OCI-LY3 (cell line): ENCODE results near the gene ANKRD13D.

Source experiments
- H2AFZ ChIP-seq: fragments of 200-600, 300-600 bp; shearing (Covaris generic); 2 replicates; pipeline ENCODE4 v1.6.0; 2014; ENCODE audit warnings: antibody characterized with exemption, low read depth, low read length
- H3K27ac ChIP-seq: fragments of 200-600, 300-600 bp; sonication (generic); 2 replicates; pipeline ENCODE4 v1.5.1; 2014; ENCODE audit warnings: mild to moderate bottlenecking, low read length, moderate library complexity, mixed read lengths
- H3K27me3 ChIP-seq: fragments of 200-600, 300-600 bp; sonication (generic); 2 replicates; pipeline ENCODE4 v1.6.1; 2014; ENCODE audit warnings: low read depth, low read length, mixed read lengths
- H3K36me3 ChIP-seq: fragments of 200-600, 300-600 bp; sonication (generic); replicated peaks from 2 replicates; pipeline ENCODE3; 2014; ENCODE audit warnings: low read depth, low read length, mixed read lengths
- H3K4me1 ChIP-seq: fragments of 300-600, 200-600 bp; sonication (generic); 2 replicates; pipeline ENCODE4 v1.6.1; 2014; ENCODE audit warnings: low read length, mixed read lengths
- H3K4me2 ChIP-seq: fragments of 200-600, 300-600 bp; sonication (generic); 2 replicates; pipeline ENCODE4 v1.6.1; 2014; ENCODE audit warnings: low read length, mixed read lengths
- H3K4me3 ChIP-seq: fragments of 300-600, 200-600 bp; sonication (generic); 2 replicates; pipeline ENCODE4 v1.5.1; 2014; ENCODE audit warnings: antibody characterized with exemption, mild to moderate bottlenecking, low read length, moderate library complexity
- H3K79me2 ChIP-seq: fragments of 300-600, 200-600 bp; shearing (Covaris generic); 2 replicates; pipeline ENCODE4 v1.6.1; 2014; ENCODE audit warnings: mild to moderate bottlenecking, low read length, mixed read lengths
- H3K9ac ChIP-seq: fragments of 300-600, 200-600 bp; shearing (Covaris generic); 2 replicates; pipeline ENCODE4 v1.6.0; 2014; ENCODE audit warnings: mild to moderate bottlenecking, low read length, moderate library complexity
- H3K9me3 ChIP-seq: fragments of 200-600, 300-600 bp; shearing (Covaris generic); 2 replicates; pipeline ENCODE4 v1.6.1; 2014; ENCODE audit warnings: low read length, mixed read lengths; ENCODE audit not compliant: insufficient read depth
- H4K20me1 ChIP-seq: fragments of 200-600, 300-600 bp; sonication (generic); 2 replicates; pipeline ENCODE4 v1.6.1; 2016; ENCODE audit warnings: low read length, mixed read lengths; ENCODE audit not compliant: insufficient read depth
- CTCF ChIP-seq: fragments of 200-600, 300-600 bp; sonication (generic); IDR thresholded peaks from 2 replicates; pipeline ENCODE4 v1.5.1; 2014; ENCODE audit warnings: antibody characterized with exemption, low read length, low read depth
- EZH2phosphoT487 ChIP-seq: fragments of 200-600 bp; shearing (Covaris generic); IDR thresholded peaks from 2 replicates; pipeline ENCODE4 v1.6.1; 2018; ENCODE audit warnings: antibody characterized with exemption, mixed run types, low read depth

ANKRD13D gene

GRCh38 chr11:67301313-67301921 lies 12.3 kb downstream of the ANKRD13D start:
- Histone ChIP-seq H3K4me2 (no peak overlapping the region), H4K20me1 (no peaks in the 10 kb centered on the region), H3K9me3 (no peaks in the 10 kb centered on the region), H3K4me1 (no peaks in the 10 kb centered on the region), H3K27me3 (no peaks in the 10 kb centered on the region), H3K79me2 (no peaks in the 10 kb centered on the region), H3K4me3 (no peak overlapping the region), H2AFZ (no peak overlapping the region), H3K27ac (no peak overlapping the region), H3K36me3 (peaks cover 41% of the 10 kb centered on the region), H3K9ac (no peak overlapping the region)
- no peak for TF ChIP-seq CTCF

- Histone ChIP-seq H3K79me2 (no peaks in the 10 kb centered on the region), H3K27me3 (no peaks in the 10 kb centered on the region), H2AFZ (no peak overlapping the region), H3K9me3 (no peaks in the 10 kb centered on the region), H3K4me2 (no peak overlapping the region), H3K36me3 (peaks cover 35% of the 10 kb centered on the region), H3K4me1 (no peaks in the 10 kb centered on the region), H4K20me1 (no peaks in the 10 kb centered on the region), H3K9ac (no peak overlapping the region), H3K27ac (no peak overlapping the region), H3K4me3 (no peak overlapping the region)
- no peak for TF ChIP-seq CTCF
- TF ChIP-seq EZH2phosphoT487: no peak
These were observed 12.9 kb downstream of the ANKRD13D start for GRCh38 chr11:67301951-67302516.

DNA sequence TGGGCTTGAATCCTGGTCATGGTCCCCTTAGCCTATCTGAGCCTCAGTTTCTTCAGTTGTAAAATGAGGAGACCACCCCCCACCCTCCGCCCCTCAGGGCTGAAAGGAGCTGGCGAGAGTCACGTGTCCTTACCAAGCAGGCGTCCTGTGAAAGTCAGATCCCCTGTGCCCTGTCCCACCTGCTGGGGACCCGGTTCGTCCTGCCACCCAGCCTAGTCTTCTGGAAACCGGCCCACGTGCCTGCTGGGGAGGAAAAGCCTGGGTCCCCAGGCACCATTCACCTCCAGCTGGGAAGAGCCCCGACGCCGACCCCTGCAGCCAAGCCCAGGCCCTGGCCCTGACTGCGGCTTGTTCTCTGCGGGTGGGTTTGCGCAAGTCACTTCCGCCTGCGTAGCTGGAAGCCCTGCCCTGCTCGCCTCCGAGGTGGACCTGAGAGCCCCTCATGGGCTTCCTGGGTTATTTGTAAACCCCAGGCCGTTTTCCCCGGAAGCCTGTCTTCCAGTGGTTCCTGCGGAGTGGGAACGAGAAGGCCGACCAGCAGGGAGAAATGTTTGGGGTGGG lies 13.5 kb downstream of the ANKRD13D start:
- Histone ChIP-seq H3K79me2 (no peaks in the 10 kb centered on the region), H3K27me3 (no peaks in the 10 kb centered on the region), H4K20me1 (no peaks in the 10 kb centered on the region), H3K4me1 (no peaks in the 10 kb centered on the region), H3K4me2 (no peak overlapping the region), H3K9ac (no peak overlapping the region), H3K27ac (no peak overlapping the region), H3K9me3 (no peaks in the 10 kb centered on the region), H3K36me3 (peaks cover 35% of the 10 kb centered on the region), H2AFZ (no peak overlapping the region), H3K4me3 (no peak overlapping the region)
- TF ChIP-seq EZH2phosphoT487 (no peak), CTCF (no peak)

DNA sequence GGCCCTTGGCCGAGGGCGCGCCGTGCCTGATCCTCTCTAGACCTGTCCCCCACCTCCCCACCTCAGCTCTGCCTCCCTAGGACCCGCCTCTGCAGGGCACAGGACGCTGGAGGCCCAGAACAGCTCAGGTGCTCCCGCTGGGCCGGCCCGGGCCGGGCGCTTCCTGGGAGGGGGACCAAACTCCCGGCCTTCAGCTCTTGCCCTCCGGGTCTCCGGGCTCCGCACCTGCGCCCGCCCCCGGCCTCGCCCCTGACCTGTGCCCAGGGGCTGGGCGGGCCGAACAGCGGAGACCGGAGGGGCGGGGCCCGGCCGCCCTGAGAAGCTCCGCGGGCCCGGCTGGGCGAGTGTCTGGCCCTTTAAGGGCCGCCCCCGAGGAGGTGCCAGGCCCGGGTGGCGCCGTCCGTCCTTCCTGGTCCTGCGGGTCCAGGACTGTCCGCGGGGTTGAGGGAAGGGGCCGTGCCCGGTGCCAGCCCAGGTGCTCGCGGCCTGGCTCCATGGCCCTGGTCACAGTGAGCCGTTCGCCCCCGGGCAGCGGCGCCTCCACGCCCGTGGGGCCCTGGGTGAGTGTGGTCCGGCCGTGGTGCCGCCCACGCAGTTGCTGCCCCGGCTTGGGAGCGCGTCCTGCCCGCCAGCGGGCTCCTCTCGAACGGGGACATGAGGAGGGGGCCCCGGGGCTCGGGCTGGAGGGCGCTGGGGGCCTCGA lies 14.2 kb downstream of the ANKRD13D start, which contains the start of gene SSH3:
Gene SSH3 (plus strand): TSS at position 399 of the 703 bp plus-strand sequence. CDS start 96 bp downstream, at position 495.
- Histone ChIP-seq H3K4me2 (no peak within 1 kb of the TSS), H2AFZ (no peak within 1 kb of the TSS)

More for the DNA sequence above, 14.2 kb downstream of the ANKRD13D start, which contains the start of gene SSH3:
- Histone ChIP-seq H3K9ac (no peak within 1 kb of the TSS), H3K27me3 (no peaks in the 10 kb centered on the region), H3K4me3 (no peak within 1 kb of the TSS), H4K20me1 (no peaks in the 10 kb centered on the region), H3K4me1 (no peaks in the 10 kb centered on the region), H3K9me3 (no peaks in the 10 kb centered on the region), H3K79me2 (no peaks in the 10 kb centered on the region), H3K27ac (no peak within 1 kb of the TSS), H3K36me3 (peaks cover 33% of the 10 kb centered on the region)
- TF ChIP-seq EZH2phosphoT487 (no peak), CTCF (no peak)
